HCT116 (cell line): Measurements from ENCODE around the gene SFRP4.

Experiments
- CTCF ChIP-seq, 3 experiments: fragments of 200-600 bp in 1 of 3; sonication (generic) in 1 of 3; IDR thresholded peaks in 2 of 3; conservative IDR thresholded peaks in 1 of 3; 2 replicates each; pipeline ENCODE4 v1.5.1; 2012 to 2017; ENCODE audit warnings: low read depth in 2 of 3, low read length in 2 of 3, antibody characterized with exemption in 1 of 3, borderline replicate concordance in 1 of 3, control low read depth in 1 of 3, mild to moderate bottlenecking in 1 of 3, mixed read lengths in 1 of 3, mixed run types in 1 of 3, moderate library complexity in 1 of 3; ENCODE audit not compliant: insufficient read depth in 1 of 3
- EGR1 ChIP-seq: IDR thresholded peaks from 2 replicates; pipeline ENCODE4 v1.6.1; 2012; ENCODE audit warnings: low read depth
- JUND ChIP-seq: IDR thresholded peaks from 2 replicates; pipeline ENCODE4 v1.6.1; 2012
- MAX ChIP-seq: IDR thresholded peaks from 2 replicates; pipeline ENCODE4 v1.6.1; 2012
- POLR2A ChIP-seq: IDR thresholded peaks from 2 replicates; pipeline ENCODE4 v1.7.0; 2011; ENCODE audit warnings: borderline replicate concordance; ENCODE audit not compliant: insufficient read depth, insufficient read length; ENCODE audit errors: extremely low read depth
- SRF ChIP-seq: IDR thresholded peaks from 2 replicates; pipeline ENCODE4 v1.6.1; 2012; ENCODE audit warnings: low read depth
- ZNF274 ChIP-seq: fragments of 200-500 bp; sonication (Bioruptor generic); IDR thresholded peaks from 2 replicates; pipeline ENCODE4 v1.6.1; 2014; ENCODE audit warnings: mild to moderate bottlenecking, low read depth, low read length, inconsistent platforms

- no peak for TF ChIP-seq CTCF (IDR thresholded peaks at IDR 0.05 in 2 of 3, conservative IDR thresholded peaks at IDR 0.05 in 1 of 3; ENCODE audit: borderline replicate concordance in 1 of 3, insufficient read depth in 1 of 3, low read depth in 2 of 3, low read length in 2 of 3)
- no peak for TF ChIP-seq JUND
- no peak for TF ChIP-seq MAX
- no peak for TF ChIP-seq SRF
- TF ChIP-seq POLR2A: no peak
- no peak for TF ChIP-seq ZNF274
- TF ChIP-seq EGR1: no peak
These were observed 11.3 kb upstream of the SFRP4 start for GRCh38 chr7:37927773-37928444.
